Activated CD8-positive, alpha-beta memory T cell treated with anti-CD3 and anti-CD28 coated beads, Interleukin-2, amount 10 ng/mL, durations not matched to agents 7 days and 5 days (primary cell): ENCODE measurements around the gene TMCO5A. TPM values are rescaled to one million over a fixed set of nuclear protein-coding genes. Genes with fewer than 3 reads are reported as not detected.

Experiments
- ATAC-seq: fragments of 150-1000 bp; cut with Tn5 transposase; one replicate; pipeline ENCODE4 v1.10.0; 2021; ENCODE audit warnings: moderate library complexity
- CTCF ChIA-PET: fragments of 350-600 bp; sonication (Branson Sonifier 250); formaldehyde crosslinking; loops from one replicate; lab custom pipeline; 2021; ENCODE audit warnings: antibody characterized with exemption; lab: Charles Lee
- DNase-seq: peaks from one replicate; pipeline ENCODE4 v3.0.0-alpha.2; 2020
- H3K27ac Mint-ChIP-seq: one replicate; pipeline ENCODE4 v1.8.0; 2021; ENCODE audit warnings: mild to moderate bottlenecking, mixed read lengths
- H3K27me3 Mint-ChIP-seq: one replicate; pipeline ENCODE4 v1.8.0; 2021; ENCODE audit warnings: mixed read lengths
- H3K36me3 Mint-ChIP-seq: one replicate; pipeline ENCODE4 v1.8.0; 2021; ENCODE audit warnings: mild to moderate bottlenecking, mixed read lengths
- H3K4me1 Mint-ChIP-seq: one replicate; pipeline ENCODE4 v1.8.0; 2021; ENCODE audit warnings: mixed read lengths
- H3K4me3 Mint-ChIP-seq: one replicate; pipeline ENCODE4 v1.8.0; 2021; ENCODE audit warnings: mild to moderate bottlenecking, moderate library complexity, mixed read lengths
- H3K9me3 Mint-ChIP-seq: one replicate; pipeline ENCODE4 v1.8.0; 2022; ENCODE audit warnings: low read depth, mixed read lengths
- total RNA-seq, 2 experiments: library from RNA; stranded (reverse); gene quantifications; one replicate each; pipeline ENCODE4 v1.2.3, GENCODE V29; 2021

Gene TMCO5A
- total RNA-seq, 2 experiments from 2014 or later, result not detected

DNA sequence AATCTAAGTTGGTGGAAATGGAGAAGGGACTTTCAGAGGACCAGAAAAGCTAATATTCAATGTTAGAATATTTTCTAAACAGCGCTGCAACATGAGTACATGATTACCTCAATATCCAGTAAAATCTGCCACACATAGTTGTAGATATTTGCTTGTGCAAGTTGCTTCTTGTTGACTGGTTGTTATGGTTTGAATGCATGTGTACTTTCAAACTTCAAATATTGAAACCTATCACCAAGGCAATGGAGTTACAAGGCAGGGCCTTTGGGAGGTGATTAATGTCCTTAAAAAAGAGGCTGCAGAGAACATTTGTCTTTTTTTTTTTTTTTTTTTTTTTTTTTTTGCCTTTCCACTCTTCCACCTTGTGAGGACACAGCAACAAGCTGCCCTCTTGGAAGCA is 49.9 kb downstream of the TMCO5A start:
- Mint-ChIP-seq H3K36me3 (no peaks in the 10 kb centered on the region), H3K9me3 (peaks cover 4% of the 10 kb centered on the region), H3K27ac (no peak overlapping the region), H3K27me3 (peaks cover 24% of the 10 kb centered on the region), H3K4me3 (no peak overlapping the region), H3K4me1 (no peaks in the 10 kb centered on the region)
- CTCF ChIA-PET, result no interaction called here
- DNase-seq, result no peak
- no peak for ATAC-seq

DNA sequence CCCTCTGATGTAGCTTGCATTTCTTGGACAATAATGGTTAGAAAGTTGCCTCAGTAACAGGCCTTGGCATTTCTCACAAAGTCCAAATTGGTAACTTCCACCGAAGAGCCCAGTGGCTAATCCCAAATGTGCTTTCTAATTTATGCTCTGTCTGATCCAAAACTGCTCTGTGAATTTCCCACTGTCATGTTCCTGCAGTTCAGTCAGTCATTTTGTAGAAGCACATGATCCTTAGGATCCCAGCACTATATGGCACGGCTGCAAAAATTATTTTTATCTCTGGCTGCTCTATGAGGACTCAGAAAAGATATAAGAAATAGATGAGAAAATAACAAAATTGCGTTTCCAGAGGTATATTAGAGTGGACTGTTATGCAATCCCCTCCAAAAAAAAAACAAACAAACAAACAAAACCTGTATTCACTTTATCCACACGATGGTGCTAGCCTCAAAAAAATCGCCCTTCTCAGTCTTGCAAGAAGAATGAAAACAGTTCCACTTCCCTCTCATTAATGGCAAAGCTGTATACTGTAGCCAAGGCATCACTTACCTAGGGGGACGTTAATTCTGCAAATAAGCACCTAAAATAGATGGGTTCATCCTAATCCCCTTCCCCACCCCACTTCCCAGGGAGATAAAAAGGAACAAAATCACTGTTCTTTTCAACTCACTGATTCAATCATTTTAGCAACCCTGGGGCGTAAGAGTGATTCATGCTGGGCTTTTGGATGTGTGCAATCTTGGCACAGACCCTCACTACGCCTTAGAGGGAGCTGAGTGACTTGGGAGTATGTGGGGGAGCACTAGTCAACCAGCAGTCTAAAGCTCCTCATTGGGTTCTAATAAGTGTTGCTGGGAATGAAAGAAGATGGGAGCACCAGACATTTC is 61.3 kb downstream of the TMCO5A start:
- H3K4me3 Mint-ChIP-seq, result no peak overlapping the region
- DNase-seq (no peak), ATAC-seq (no peak)
- peaks cover 34% of the 10 kb centered on the region for H3K27me3 Mint-ChIP-seq
- CTCF ChIA-PET, result interaction anchor here (1.0 to 1.3 kb wide), 3 partner anchors 40 to 393 kb away, joined by 3 to 5 read pairs (median 5); no protein-coding TSS in a partner anchor
- no peaks in the 10 kb centered on the region for H3K4me1 Mint-ChIP-seq
- no peaks in the 10 kb centered on the region for H3K9me3 Mint-ChIP-seq
- no peaks in the 10 kb centered on the region for H3K36me3 Mint-ChIP-seq
- H3K27ac Mint-ChIP-seq, result no peak overlapping the region
